CD14-positive monocyte (primary cell): ENCODE measurements around the gene MAP3K9. TPM values are rescaled to one million over a fixed set of nuclear protein-coding genes. Genes with fewer than 3 reads are reported as not detected.

Experiments used
- DNase-seq, 3 donors: peaks; one replicate each; pipeline ENCODE4 v3.0.0-alpha.2; 2011 to 2022
- H2AFZ ChIP-seq: 2 replicates; pipeline ENCODE4 v1.6.0; 2012; ENCODE audit warnings: mild to moderate bottlenecking, low read depth, low read length, inconsistent platforms; ENCODE audit not compliant: insufficient read depth, poor library complexity, severe bottlenecking
- H3K27ac ChIP-seq, 2 donors: 1 replicate in 1 of 2; 2 replicates in 1 of 2; pipeline ENCODE4 v1.5.1; 2012 to 2013; ENCODE audit warnings: low read length in 2 of 2, control low read depth in 1 of 2, inconsistent platforms in 1 of 2, low read depth in 1 of 2, mild to moderate bottlenecking in 1 of 2
- H3K27me3 ChIP-seq, 2 donors: one replicate each; pipeline versions ENCODE4 v1.6.0 to v1.6.1; 2011 to 2013; ENCODE audit warnings: low read length in 2 of 2; ENCODE audit not compliant: control insufficient read depth in 2 of 2, insufficient read depth in 2 of 2
- H3K36me3 ChIP-seq, 2 donors: replicated peaks in 1 of 2; 1 replicate in 1 of 2; 2 replicates in 1 of 2; pipeline versions ENCODE4 v1.5.1 to v1.6.1; 2012 to 2013; ENCODE audit warnings: low read length in 2 of 2, control low read depth in 1 of 2, inconsistent platforms in 1 of 2, mild to moderate bottlenecking in 1 of 2; ENCODE audit not compliant: insufficient read depth in 2 of 2, control insufficient read depth in 1 of 2
- H3K4me1 ChIP-seq, 2 donors: 1 replicate in 1 of 2; 2 replicates in 1 of 2; pipeline versions ENCODE4 v1.5.1 to v1.6.1; 2012 to 2013; ENCODE audit warnings: low read length in 2 of 2, control low read depth in 1 of 2, inconsistent platforms in 1 of 2, mild to moderate bottlenecking in 1 of 2, moderate library complexity in 1 of 2; ENCODE audit not compliant: insufficient read depth in 2 of 2, control insufficient read depth in 1 of 2
- H3K4me2 ChIP-seq: replicated peaks from 2 replicates; pipeline ENCODE3; 2012; ENCODE audit warnings: low read length, moderate library complexity, mild to moderate bottlenecking; ENCODE audit not compliant: poor library complexity, severe bottlenecking; ENCODE audit errors: extremely low read depth
- H3K4me3 ChIP-seq, 3 experiments: fragments of 200-600 bp in 1 of 3; sonication (generic) in 1 of 3; replicated peaks in 1 of 3; 1 replicate in 2 of 3; 2 replicates in 1 of 3; pipeline ENCODE4 v1.5.1; 2011 to 2013; ENCODE audit warnings: low read length in 3 of 3, mild to moderate bottlenecking in 3 of 3, control low read depth in 2 of 3, low read depth in 2 of 3, inconsistent platforms in 1 of 3, moderate library complexity in 1 of 3
- H3K79me2 ChIP-seq: 2 replicates; pipeline ENCODE4 v1.6.0; 2012; ENCODE audit warnings: mild to moderate bottlenecking, control low read depth, inconsistent platforms, low read length, moderate library complexity; ENCODE audit not compliant: insufficient read depth
- H3K9ac ChIP-seq: 2 replicates; pipeline ENCODE4 v1.6.0; 2017; ENCODE audit warnings: low read length, mild to moderate bottlenecking; ENCODE audit not compliant: insufficient read depth, poor library complexity, severe bottlenecking
- H3K9me3 ChIP-seq, 2 donors: replicated peaks in 1 of 2; 1 replicate in 1 of 2; 2 replicates in 1 of 2; pipeline versions ENCODE4 v1.5.1 to v1.6.1; 2012 to 2013; ENCODE audit warnings: low read length in 2 of 2, control low read depth in 1 of 2; ENCODE audit not compliant: control insufficient read depth in 1 of 2, insufficient read depth in 1 of 2
- H4K20me1 ChIP-seq: 2 replicates; pipeline ENCODE4 v1.6.0; 2012; ENCODE audit warnings: mild to moderate bottlenecking, low read length, control low read depth, moderate library complexity; ENCODE audit not compliant: insufficient read depth
- H3K27ac Mint-ChIP-seq, 7 donors: one replicate each; pipeline ENCODE4 v1.8.0; 2020; ENCODE audit warnings: mild to moderate bottlenecking in 7 of 7, mixed read lengths in 7 of 7, moderate library complexity in 6 of 7, inconsistent platforms in 2 of 7
- H3K27me3 Mint-ChIP-seq, 3 donors: one replicate each; pipeline ENCODE4 v1.8.0; 2021 to 2022; ENCODE audit warnings: low read depth in 3 of 3, mild to moderate bottlenecking in 3 of 3, mixed read lengths in 3 of 3, moderate library complexity in 3 of 3, inconsistent platforms in 1 of 3
- H3K36me3 Mint-ChIP-seq, 2 donors: one replicate each; pipeline ENCODE4 v1.8.0; 2020; ENCODE audit warnings: mixed read lengths in 2 of 2, inconsistent platforms in 1 of 2, mild to moderate bottlenecking in 1 of 2
- H3K4me1 Mint-ChIP-seq: one replicate; pipeline ENCODE4 v1.8.0; 2020; ENCODE audit warnings: mild to moderate bottlenecking, mixed read lengths
- H3K4me3 Mint-ChIP-seq, 2 donors: one replicate each; pipeline ENCODE4 v1.8.0; 2020; ENCODE audit warnings: mild to moderate bottlenecking in 2 of 2, mixed read lengths in 2 of 2, moderate library complexity in 1 of 2
- H3K9me3 Mint-ChIP-seq, 7 donors: one replicate each; pipeline ENCODE4 v1.8.0; 2020 to 2022; ENCODE audit warnings: mixed read lengths in 7 of 7, mild to moderate bottlenecking in 6 of 7, moderate library complexity in 6 of 7, inconsistent platforms in 2 of 7
- WGBS: methylation state at CpG from one replicate; pipeline ENCODE4 v1.1.5; 2013; ENCODE audit warnings: missing lambda C conversion rate; ENCODE audit not compliant: insufficient coverage; 5-methylcytosine and 5-hydroxymethylcytosine counted together
- intact Hi-C, 2 donors: fragments of 100-400 bp; cut with micrococcal nuclease; formaldehyde crosslinking; loops; one replicate each; pipeline versions ENCODE4 v1.15.0 to v1.15.1; 2023
- polyA plus RNA-seq, 3 donors: library from polyadenylated mRNA; depleted of rRNA in 1 of 3; unstranded in 2 of 3; stranded (reverse) in 1 of 3; fragments of 300-500 nt in 2 of 3; fragments of >200 nt in 1 of 3; fragmentation: Illumina TruSeq in 2 of 3; gene quantifications; 1 replicate in 2 of 3; 2 replicates in 1 of 3; pipeline ENCODE4 v1.2.3, GENCODE V29; 2012 to 2021
- TF ChIP-seq, protein P1 (sequence below): fragments of 200-600 bp; IDR thresholded peaks from one replicate; pipeline ENCODE4 v1.8.0; 2022; ENCODE audit warnings: antibody characterized with exemption, mild to moderate bottlenecking

The MAP3K9 gene
- polyA plus RNA-seq, 3 donors, result 0.01 TPM; not detected in 2

- Mint-ChIP-seq H3K27me3 (peaks cover 1 to 8% (median 1%) of the 10 kb centered on the region in 3 donors), H3K27ac (no peak overlapping the region), H3K9me3 (no peaks in the 10 kb centered on the region), H3K4me3 (no peak overlapping the region), H3K4me1 (no peaks in the 10 kb centered on the region), H3K36me3 (no peaks in the 10 kb centered on the region)
- Histone ChIP-seq H3K36me3 (no peaks in the 10 kb centered on the region), H3K4me3 (no peak overlapping the region), H3K27me3 (peaks cover 0 to 3% of the 10 kb centered on the region in 2 donors), H3K4me1 (no peaks in the 10 kb centered on the region), H3K27ac (no peak overlapping the region), H2AFZ (no peak overlapping the region), H3K9me3 (no peaks in the 10 kb centered on the region), H4K20me1 (no peaks in the 10 kb centered on the region), H3K9ac (no peak overlapping the region), H3K79me2 (no peaks in the 10 kb centered on the region), H3K4me2 (no peak overlapping the region)
- WGBS, result 93% methylated on average over 2 of the region's 3 CpGs
- intact Hi-C loops, result no loop called here
- TF ChIP-seq, protein P1, sequence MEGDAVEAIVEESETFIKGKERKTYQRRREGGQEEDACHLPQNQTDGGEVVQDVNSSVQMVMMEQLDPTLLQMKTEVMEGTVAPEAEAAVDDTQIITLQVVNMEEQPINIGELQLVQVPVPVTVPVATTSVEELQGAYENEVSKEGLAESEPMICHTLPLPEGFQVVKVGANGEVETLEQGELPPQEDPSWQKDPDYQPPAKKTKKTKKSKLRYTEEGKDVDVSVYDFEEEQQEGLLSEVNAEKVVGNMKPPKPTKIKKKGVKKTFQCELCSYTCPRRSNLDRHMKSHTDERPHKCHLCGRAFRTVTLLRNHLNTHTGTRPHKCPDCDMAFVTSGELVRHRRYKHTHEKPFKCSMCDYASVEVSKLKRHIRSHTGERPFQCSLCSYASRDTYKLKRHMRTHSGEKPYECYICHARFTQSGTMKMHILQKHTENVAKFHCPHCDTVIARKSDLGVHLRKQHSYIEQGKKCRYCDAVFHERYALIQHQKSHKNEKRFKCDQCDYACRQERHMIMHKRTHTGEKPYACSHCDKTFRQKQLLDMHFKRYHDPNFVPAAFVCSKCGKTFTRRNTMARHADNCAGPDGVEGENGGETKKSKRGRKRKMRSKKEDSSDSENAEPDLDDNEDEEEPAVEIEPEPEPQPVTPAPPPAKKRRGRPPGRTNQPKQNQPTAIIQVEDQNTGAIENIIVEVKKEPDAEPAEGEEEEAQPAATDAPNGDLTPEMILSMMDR, result no peak
- no peak for DNase-seq
Measured at GRCh38 chr14:70773182-70773862, 36.0 kb downstream of the MAP3K9 start.

DNA sequence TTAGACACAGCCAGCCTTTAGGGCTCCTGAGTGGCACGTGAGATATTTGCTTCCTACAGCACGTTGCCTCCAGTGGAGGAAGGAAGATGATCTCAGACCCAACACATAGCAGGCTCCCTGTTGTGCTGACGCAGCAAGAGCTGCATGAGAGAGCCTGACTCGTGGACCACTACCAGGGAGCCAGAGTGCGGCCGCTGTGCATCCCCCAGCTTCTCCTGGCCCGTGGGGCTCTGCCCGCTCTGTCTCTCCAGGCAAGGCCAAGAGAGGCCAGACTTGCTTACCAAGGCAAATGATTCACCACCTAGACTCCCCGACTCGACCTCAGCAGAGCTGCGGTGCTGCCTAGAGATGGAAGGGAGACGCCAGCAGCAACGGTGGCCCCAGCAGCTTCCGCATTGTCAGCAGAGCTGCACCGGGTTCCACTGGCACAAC lies 37.5 kb downstream of the MAP3K9 start:
- Histone ChIP-seq H3K9me3 (no peaks in the 10 kb centered on the region), H3K27me3 (peaks cover 0 to 3% of the 10 kb centered on the region in 2 donors), H3K4me1 (no peaks in the 10 kb centered on the region), H4K20me1 (no peaks in the 10 kb centered on the region), H3K9ac (no peak overlapping the region), H3K36me3 (no peaks in the 10 kb centered on the region), H3K4me3 (no peak overlapping the region), H3K27ac (no peak overlapping the region), H3K4me2 (no peak overlapping the region), H3K79me2 (no peaks in the 10 kb centered on the region), H2AFZ (no peak overlapping the region)
- DNase-seq, result no peak
- Mint-ChIP-seq H3K9me3 (no peaks in the 10 kb centered on the region), H3K4me1 (no peaks in the 10 kb centered on the region), H3K27me3 (peaks cover 1 to 6% (median 3%) of the 10 kb centered on the region in 3 donors), H3K27ac (no peak overlapping the region), H3K36me3 (no peaks in the 10 kb centered on the region), H3K4me3 (no peak overlapping the region)
- intact Hi-C loops, result no loop called here
- WGBS, result 73% methylated on average over 12 of the region's 15 CpGs
- TF ChIP-seq, protein P1, result no peak
